Measurements from ENCODE around the gene ERI3.

GRCh38 chr1:44334968-44335367, 20.1 kb downstream of the ERI3 start:
- no peak for TF ChIP-seq EZH2 (IDR thresholded peaks at IDR 0.05; ENCODE audit: borderline replicate concordance, low read depth, low read length, severe bottlenecking)
- TF ChIP-seq POLR2AphosphoS5 (IDR thresholded peaks at IDR 0.05; ENCODE audit: insufficient read depth, low read depth, low read length) = no peak
- no peak for TF ChIP-seq CTCF (IDR thresholded peaks at IDR 0.05; ENCODE audit: extremely low read depth in 1 of 2, insufficient read depth in 1 of 2, low read depth in 1 of 2, low read length in 2 of 2)
- no peak for TF ChIP-seq MAX (IDR thresholded peaks at IDR 0.05; ENCODE audit: insufficient read depth, insufficient read length)
- no peak for TF ChIP-seq MYC (IDR thresholded peaks at IDR 0.05; ENCODE audit: low read depth, low read length)
- TF ChIP-seq POLR2A (IDR thresholded peaks at IDR 0.05; ENCODE audit: low read depth, low read length) = no peak
- no peak for TF ChIP-seq FOS (IDR thresholded peaks at IDR 0.05; ENCODE audit: borderline replicate concordance, insufficient read depth, low read length)
- no peak for TF ChIP-seq GATA2 (IDR thresholded peaks at IDR 0.05; ENCODE audit: insufficient read depth, insufficient read length, low read depth, low read length)

Data from endothelial cell of umbilical vein (primary cell).